ENCODE results near the gene KRTAP4-12.
A peak's percentile ranks its signal among the peaks of the same experiment; 100 is the strongest.
"Not testable (repeated sequence)": the region's sequence is repeated elsewhere in the genome, so short reads cannot be mapped to it uniquely, and the experiment has no call there.

KRTAP4-12 gene

DNA sequence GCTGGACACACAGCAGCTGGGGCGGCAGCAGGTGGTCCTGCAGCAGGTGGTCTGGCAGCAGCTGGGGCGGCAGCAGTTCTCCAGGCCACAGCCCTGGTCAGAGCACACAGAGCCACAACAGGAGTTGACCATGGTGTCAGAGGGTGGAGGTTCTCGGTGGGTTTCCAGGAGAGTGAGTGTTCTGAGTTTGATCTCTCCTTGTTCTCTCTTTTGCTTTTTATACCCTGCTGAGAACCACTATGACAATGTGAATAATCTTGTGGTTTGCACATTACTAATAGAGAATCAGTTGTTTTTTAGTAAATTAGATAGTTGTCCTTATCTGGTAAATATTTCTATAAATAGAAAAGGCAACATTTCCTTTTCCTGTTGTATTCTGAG, at the start of gene KRTAP4-12:
TSS of gene KRTAP4-12 (minus strand) at position 192 of the 381 bp plus-strand sequence. CDS start at position 132, 60 bp downstream.
- ATAC-seq; H3K4me3 Mint-ChIP-seq; H3K27me3 Mint-ChIP-seq; DNase-seq; H3K36me3 Mint-ChIP-seq (ENCODE audit: low read depth): not testable (repeated sequence)
- Mint-ChIP-seq H3K4me1 (peaks cover 52% of the 10 kb centered on the region), H3K27ac (peak within 1 kb of the TSS; percentile 36), H3K9me3 (peaks cover 14% of the 10 kb centered on the region)

DNA sequence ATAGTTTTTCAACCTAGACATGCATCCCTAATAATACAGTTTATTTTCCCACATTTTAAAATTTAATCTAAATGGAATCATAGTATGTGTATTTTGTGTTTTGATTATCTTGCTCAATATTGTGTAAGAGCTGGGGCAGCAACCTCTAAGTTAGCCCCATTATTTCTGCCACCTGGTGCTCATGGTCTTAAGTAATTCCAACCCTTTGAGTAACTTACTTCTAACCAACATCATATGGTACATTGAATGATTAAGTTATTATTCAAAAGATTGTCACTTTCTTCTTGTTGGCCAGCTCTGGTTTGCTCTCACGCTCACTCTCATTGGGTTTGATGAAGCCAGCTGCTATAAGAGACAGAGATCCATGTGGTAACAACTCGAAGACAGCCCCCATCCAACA, 47.9 kb upstream of the KRTAP4-12 start:
- no peak for ATAC-seq
- Mint-ChIP-seq H3K36me3 (ENCODE audit: low read depth) (no peaks in the 10 kb centered on the region), H3K9me3 (no peaks in the 10 kb centered on the region), H3K4me3 (no peak overlapping the region), H3K27me3 (no peaks in the 10 kb centered on the region), H3K4me1 (peaks cover 7% of the 10 kb centered on the region), H3K27ac (no peak overlapping the region)
- DNase-seq, result no peak

- Mint-ChIP-seq H3K9me3 (no peaks in the 10 kb centered on the region), H3K27me3 (no peaks in the 10 kb centered on the region), H3K27ac (no peak within 1 kb of the TSS), H3K4me1 (no peaks in the 10 kb centered on the region), H3K36me3 (ENCODE audit: low read depth) (no peaks in the 10 kb centered on the region), H3K4me3 (no peak within 1 kb of the TSS)
- DNase-seq (no peak), ATAC-seq (no peak)
Measured at GRCh38 chr17:41168121-41168520, 44.1 kb upstream of the KRTAP4-12 start, which contains the start of gene KRTAP4-3. TSS of gene KRTAP4-3 (minus strand) at chr17:41168221. CDS start at chr17:41168172, 49 bp downstream.

GRCh38 chr17:41167561-41167960, 43.6 kb upstream of the KRTAP4-12 start:
- H3K36me3 Mint-ChIP-seq (ENCODE audit: low read depth), result no peaks in the 10 kb centered on the region
- H3K27ac Mint-ChIP-seq, result no peak overlapping the region
- ATAC-seq, result no peak

GRCh38 chr17:41163828-41164227, 39.8 kb upstream of the KRTAP4-12 start:
- H3K27ac Mint-ChIP-seq, result no peak overlapping the region
- H3K27me3 Mint-ChIP-seq, result peaks cover 2% of the 10 kb centered on the region
- H3K4me3 Mint-ChIP-seq, result no peak overlapping the region
- no peaks in the 10 kb centered on the region for H3K4me1 Mint-ChIP-seq
- no peaks in the 10 kb centered on the region for H3K9me3 Mint-ChIP-seq
- H3K36me3 Mint-ChIP-seq (ENCODE audit: low read depth), result no peaks in the 10 kb centered on the region
- no peak for DNase-seq
- ATAC-seq, result no peak

More at GRCh38 chr17:41167561-41167960, 43.6 kb upstream of the KRTAP4-12 start:
- Mint-ChIP-seq H3K4me1 (no peaks in the 10 kb centered on the region), H3K4me3 (no peak overlapping the region), H3K27me3 (no peaks in the 10 kb centered on the region), H3K9me3 (no peaks in the 10 kb centered on the region)
- DNase-seq, result no peak

GRCh38 chr17:41160648-41161047, 36.7 kb upstream of the KRTAP4-12 start, which contains the start of gene KRTAP4-4:
TSS of gene KRTAP4-4 (minus strand) at chr17:41160748. CDS start at chr17:41160691, 57 bp downstream.
- ATAC-seq (no peak), DNase-seq (no peak)
- H3K4me1 Mint-ChIP-seq, result no peaks in the 10 kb centered on the region
- H3K9me3 Mint-ChIP-seq, result no peaks in the 10 kb centered on the region
- H3K4me3 Mint-ChIP-seq, result no peak within 1 kb of the TSS
- peaks cover 2% of the 10 kb centered on the region for H3K27me3 Mint-ChIP-seq
- no peaks in the 10 kb centered on the region for H3K36me3 Mint-ChIP-seq (ENCODE audit: low read depth)
- H3K27ac Mint-ChIP-seq, result no peak within 1 kb of the TSS

GRCh38 chr17:41160190-41160589, 36.2 kb upstream of the KRTAP4-12 start:
- H3K4me1 Mint-ChIP-seq; H3K9me3 Mint-ChIP-seq; H3K27me3 Mint-ChIP-seq; H3K27ac Mint-ChIP-seq; H3K4me3 Mint-ChIP-seq; ATAC-seq; H3K36me3 Mint-ChIP-seq (ENCODE audit: low read depth); DNase-seq: not testable (repeated sequence)

DNA sequence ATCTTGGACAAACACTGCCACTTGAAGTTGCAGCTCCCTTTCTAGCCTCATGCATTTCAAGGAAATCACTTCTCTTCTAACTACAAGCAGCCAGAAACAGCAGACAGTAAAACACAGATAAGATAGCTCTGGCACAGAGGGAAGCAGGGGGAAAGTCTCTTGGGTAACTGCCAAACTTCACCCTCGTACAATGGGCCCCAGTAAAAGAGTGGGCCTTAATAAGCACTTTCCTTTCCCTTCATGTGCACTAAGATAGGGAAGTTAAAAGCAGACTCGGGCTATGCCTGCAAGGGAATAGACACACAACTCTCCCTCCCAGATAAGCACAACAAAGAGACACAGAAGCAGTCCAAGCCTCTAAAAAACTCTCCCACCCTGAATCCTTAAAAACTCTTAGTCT, 29.9 kb upstream of the KRTAP4-12 start:
- no peak overlapping the region for H3K27ac Mint-ChIP-seq
- no peaks in the 10 kb centered on the region for H3K9me3 Mint-ChIP-seq
- no peaks in the 10 kb centered on the region for H3K36me3 Mint-ChIP-seq (ENCODE audit: low read depth)
- ATAC-seq (no peak), DNase-seq (no peak)
- H3K4me1 Mint-ChIP-seq, result no peaks in the 10 kb centered on the region
- H3K4me3 Mint-ChIP-seq, result no peak overlapping the region
- no peaks in the 10 kb centered on the region for H3K27me3 Mint-ChIP-seq

DNA sequence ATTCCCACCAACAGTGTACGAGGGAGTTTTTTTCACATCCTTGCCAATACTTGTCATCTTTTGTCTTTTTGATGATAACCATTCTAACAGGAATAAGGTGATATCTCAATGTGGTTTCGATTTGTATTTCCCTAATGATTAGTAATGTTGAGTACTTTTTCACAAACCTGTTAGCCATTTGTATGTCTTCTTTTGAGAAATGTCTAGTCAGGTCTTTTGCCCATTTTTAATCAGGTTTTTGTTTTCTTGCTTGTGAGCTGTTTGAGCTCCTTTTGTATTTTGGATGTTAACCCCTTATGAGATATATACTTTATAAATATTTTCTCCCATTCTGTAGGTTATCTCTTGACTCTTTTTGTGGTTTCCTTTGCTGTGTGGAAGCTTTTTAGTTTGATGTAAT, 27.5 kb upstream of the KRTAP4-12 start:
- no peak overlapping the region for H3K4me3 Mint-ChIP-seq
- no peak for DNase-seq
- H3K36me3 Mint-ChIP-seq (ENCODE audit: low read depth), result no peaks in the 10 kb centered on the region
- no peak overlapping the region for H3K27ac Mint-ChIP-seq
- no peak for ATAC-seq
- H3K4me1 Mint-ChIP-seq, result peaks cover 1% of the 10 kb centered on the region
- H3K9me3 Mint-ChIP-seq, result no peaks in the 10 kb centered on the region
- H3K27me3 Mint-ChIP-seq, result no peaks in the 10 kb centered on the region

DNA sequence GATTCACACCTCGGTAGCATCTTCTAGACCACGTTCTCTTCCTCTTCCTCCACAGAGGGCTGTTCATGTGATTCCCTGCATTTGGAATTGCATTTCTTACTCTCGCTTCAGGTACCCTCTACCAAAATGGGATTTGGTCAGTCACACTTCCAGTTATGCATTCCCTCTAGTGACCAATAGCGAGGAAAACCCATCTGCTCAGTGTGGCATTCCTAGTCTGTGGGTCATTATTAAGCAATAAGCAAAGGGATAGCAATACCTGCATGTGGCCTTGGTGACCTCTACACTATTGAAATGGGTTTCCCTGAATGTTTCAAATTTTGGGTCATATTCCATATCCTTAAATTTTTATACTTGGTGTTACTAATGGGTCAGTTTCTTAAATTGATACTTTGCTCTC, 26.0 kb upstream of the KRTAP4-12 start:
- no peak for ATAC-seq
- peaks cover 1% of the 10 kb centered on the region for H3K4me1 Mint-ChIP-seq
- no peaks in the 10 kb centered on the region for H3K36me3 Mint-ChIP-seq (ENCODE audit: low read depth)
- H3K9me3 Mint-ChIP-seq, result no peaks in the 10 kb centered on the region
- no peak overlapping the region for H3K27ac Mint-ChIP-seq
- no peaks in the 10 kb centered on the region for H3K27me3 Mint-ChIP-seq
- DNase-seq, result no peak
- H3K4me3 Mint-ChIP-seq, result no peak overlapping the region

GRCh38 chr17:41149652-41149985, 25.6 kb upstream of the KRTAP4-12 start, which contains the start of gene KRTAP4-5:
TSS of gene KRTAP4-5 (minus strand) at chr17:41149825. CDS start at chr17:41149767, 58 bp downstream.
- no peaks in the 10 kb centered on the region for H3K9me3 Mint-ChIP-seq
- H3K4me1 Mint-ChIP-seq, result peaks cover 1% of the 10 kb centered on the region
- H3K4me3 Mint-ChIP-seq, result no peak within 1 kb of the TSS
- ATAC-seq (no peak), DNase-seq (no peak)
- H3K27me3 Mint-ChIP-seq, result no peaks in the 10 kb centered on the region
- H3K36me3 Mint-ChIP-seq (ENCODE audit: low read depth), result no peaks in the 10 kb centered on the region
- no peak within 1 kb of the TSS for H3K27ac Mint-ChIP-seq

DNA sequence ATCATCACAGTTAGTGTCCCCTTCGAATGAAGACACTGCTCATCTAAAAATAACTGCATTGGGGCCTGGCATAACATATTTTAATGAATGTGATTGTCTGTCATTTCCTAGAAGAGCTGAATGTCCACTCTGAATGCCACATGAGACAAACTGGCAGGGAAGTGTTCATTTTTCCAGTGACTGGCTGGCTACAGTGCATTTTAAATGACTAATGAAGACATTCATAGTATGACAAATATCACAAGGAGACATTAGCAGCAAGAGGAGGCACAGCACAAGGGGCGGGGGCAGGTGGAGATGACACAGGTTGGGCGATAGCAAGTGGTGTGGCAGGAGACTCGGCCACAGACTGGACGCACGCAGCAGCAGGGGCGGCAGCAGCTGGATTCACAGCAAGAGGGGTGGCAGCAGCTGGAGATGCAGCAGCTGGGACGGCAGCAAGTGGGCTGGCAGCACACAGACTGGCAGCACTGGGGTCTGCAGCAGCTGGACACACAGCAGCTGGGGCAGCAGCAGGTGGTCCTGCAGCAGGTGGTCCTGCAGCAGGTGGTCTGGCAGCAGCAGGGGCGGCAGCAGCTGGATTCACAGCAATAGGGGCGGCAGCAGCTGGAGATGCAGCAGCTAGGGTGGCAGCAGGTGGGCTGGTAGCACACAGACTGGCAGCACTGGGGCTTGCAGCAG, 25.1 kb upstream of the KRTAP4-12 start:
- ATAC-seq; H3K27me3 Mint-ChIP-seq; H3K9me3 Mint-ChIP-seq; H3K4me3 Mint-ChIP-seq; DNase-seq; H3K36me3 Mint-ChIP-seq (ENCODE audit: low read depth); H3K4me1 Mint-ChIP-seq; H3K27ac Mint-ChIP-seq: not testable (repeated sequence)

DNA sequence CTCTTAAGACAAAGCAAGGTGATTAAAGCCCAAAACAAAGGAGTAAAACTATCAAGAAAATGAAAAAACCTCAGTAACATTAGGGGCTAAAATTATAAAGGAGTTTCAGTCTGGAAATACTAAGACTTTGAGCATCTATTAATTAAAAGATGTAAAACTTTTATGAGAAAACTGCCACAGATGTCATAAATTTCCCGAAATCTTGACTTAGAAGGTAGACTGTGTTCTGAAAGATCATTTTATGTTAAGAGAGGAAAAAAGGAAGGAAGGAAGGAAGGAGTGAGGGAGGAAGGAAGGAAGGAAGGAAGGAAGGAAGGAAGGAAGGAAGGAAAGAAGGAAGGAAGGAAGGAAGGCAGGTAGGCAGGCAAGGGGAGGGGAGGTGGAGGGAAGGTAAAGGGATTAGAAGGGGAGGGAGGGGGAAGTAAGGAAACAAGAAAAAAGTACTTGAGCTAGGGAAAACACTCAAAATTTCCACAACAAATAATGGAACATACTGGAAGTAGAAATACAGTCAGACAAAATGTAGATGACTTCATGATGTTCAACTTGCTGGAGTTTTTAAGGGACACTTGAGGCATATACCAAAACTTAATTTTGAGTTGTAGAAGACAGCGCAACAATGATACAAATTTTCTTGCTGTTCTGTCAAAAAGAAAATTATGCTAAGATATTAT, 23.7 kb upstream of the KRTAP4-12 start:
- Mint-ChIP-seq H3K36me3 (ENCODE audit: low read depth) (peaks cover 6% of the 10 kb centered on the region), H3K4me1 (peaks cover 1% of the 10 kb centered on the region), H3K27me3 (no peaks in the 10 kb centered on the region), H3K4me3 (no peak overlapping the region), H3K27ac (no peak overlapping the region), H3K9me3 (peaks cover 13% of the 10 kb centered on the region)
- ATAC-seq, result no peak
- no peak for DNase-seq

DNA sequence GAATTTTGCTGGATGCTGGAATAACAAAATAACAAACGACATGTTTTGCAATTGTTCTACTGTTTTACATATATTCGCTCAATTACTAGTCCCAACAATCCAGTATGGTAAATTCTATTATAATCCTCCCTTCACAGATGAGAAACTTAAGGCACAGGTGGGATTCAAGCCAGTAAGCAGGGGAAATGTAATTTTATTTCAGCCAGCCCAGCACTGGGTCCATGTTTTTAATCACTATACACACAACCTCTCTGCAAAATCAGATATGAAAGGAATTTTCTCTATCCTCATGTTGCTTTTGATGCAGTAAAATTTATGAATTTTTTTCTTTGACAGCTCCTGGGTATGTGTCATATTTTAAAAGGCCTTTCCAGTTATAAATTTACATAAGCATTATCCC, 21.3 kb upstream of the KRTAP4-12 start:
- DNase-seq, result no peak
- ATAC-seq, result no peak
- Mint-ChIP-seq H3K4me3 (no peak overlapping the region), H3K27me3 (no peaks in the 10 kb centered on the region), H3K9me3 (peaks cover 25% of the 10 kb centered on the region), H3K4me1 (peaks cover 1% of the 10 kb centered on the region), H3K27ac (no peak overlapping the region), H3K36me3 (ENCODE audit: low read depth) (peaks cover 10% of the 10 kb centered on the region)

GRCh38 chr17:41144846-41145245, 20.9 kb upstream of the KRTAP4-12 start:
- Mint-ChIP-seq H3K27me3 (no peaks in the 10 kb centered on the region), H3K27ac (no peak overlapping the region), H3K4me1 (peaks cover 1% of the 10 kb centered on the region), H3K9me3 (peaks cover 25% of the 10 kb centered on the region), H3K36me3 (ENCODE audit: low read depth) (peaks cover 10% of the 10 kb centered on the region), H3K4me3 (no peak overlapping the region)
- no peak for ATAC-seq
- no peak for DNase-seq
